Measurements from ENCODE around the gene GPANK1. TPM values are rescaled to one million over a fixed set of nuclear protein-coding genes. Genes with fewer than 3 reads are reported as not detected.

GPANK1 gene
- total and polyA plus RNA-seq, 2 of the 4 experiments (the other 2 are of a cell fraction): 6.1 to 13.8 TPM

DNA sequence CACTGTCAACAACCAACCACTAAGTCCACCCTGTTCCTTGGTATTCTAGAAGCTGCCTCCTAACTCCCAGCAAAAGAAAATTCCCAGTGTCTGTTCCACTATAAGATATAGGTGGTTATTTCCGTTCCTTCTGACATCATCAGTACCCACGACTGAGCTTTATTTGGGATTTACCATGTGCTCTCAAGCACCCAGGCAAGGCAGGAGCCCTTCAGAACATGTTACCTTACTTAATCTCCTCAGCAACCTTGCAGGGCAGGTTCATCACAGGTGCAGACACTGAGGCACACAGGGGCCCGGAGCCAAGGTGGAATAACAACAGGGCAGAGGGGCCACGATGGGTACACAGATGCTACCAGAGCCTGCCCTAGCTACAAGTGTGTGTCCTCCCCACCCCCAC lies 27.6 kb upstream of the GPANK1 start:
- TF ChIP-seq NFE2L2 (IDR thresholded peaks at IDR 0.05; ENCODE audit: low read depth, low read length) (no peak), SMC3 (IDR thresholded peaks at IDR 0.05; ENCODE audit: low read depth, low read length) (no peak), RCOR1 (IDR thresholded peaks at IDR 0.05; ENCODE audit: insufficient replicate concordance, low read length) (no peak), RFX5 (IDR thresholded peaks at IDR 0.05; ENCODE audit: low read depth, low read length) (no peak), POLR2A (IDR thresholded peaks at IDR 0.05; ENCODE audit: low read depth, low read length) (no peak), MXI1 (IDR thresholded peaks at IDR 0.05; ENCODE audit: borderline replicate concordance, low read depth, low read length) (no peak), FOS (IDR thresholded peaks at IDR 0.05; ENCODE audit: low read depth, low read length) (no peak), BHLHE40 (IDR thresholded peaks at IDR 0.05; ENCODE audit: low read depth, low read length) (no peak), CEBPB (IDR thresholded peaks at IDR 0.05; ENCODE audit: low read depth, low read length) (no peak), MAFK (IDR thresholded peaks at IDR 0.05; ENCODE audit: low read depth, low read length) (no peak), MAZ (IDR thresholded peaks at IDR 0.05; ENCODE audit: borderline replicate concordance, low read depth, low read length) (no peak), RAD21 (IDR thresholded peaks at IDR 0.05; ENCODE audit: low read length) (no peak), CHD1 (IDR thresholded peaks at IDR 0.05; ENCODE audit: low read depth, low read length) (no peak)
- TF ChIP-seq, protein P1, sequence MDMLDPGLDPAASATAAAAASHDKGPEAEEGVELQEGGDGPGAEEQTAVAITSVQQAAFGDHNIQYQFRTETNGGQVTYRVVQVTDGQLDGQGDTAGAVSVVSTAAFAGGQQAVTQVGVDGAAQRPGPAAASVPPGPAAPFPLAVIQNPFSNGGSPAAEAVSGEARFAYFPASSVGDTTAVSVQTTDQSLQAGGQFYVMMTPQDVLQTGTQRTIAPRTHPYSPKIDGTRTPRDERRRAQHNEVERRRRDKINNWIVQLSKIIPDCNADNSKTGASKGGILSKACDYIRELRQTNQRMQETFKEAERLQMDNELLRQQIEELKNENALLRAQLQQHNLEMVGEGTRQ (IDR thresholded peaks at IDR 0.05; ENCODE audit: low read depth, low read length): no peak
- TF ChIP-seq, protein P2, sequence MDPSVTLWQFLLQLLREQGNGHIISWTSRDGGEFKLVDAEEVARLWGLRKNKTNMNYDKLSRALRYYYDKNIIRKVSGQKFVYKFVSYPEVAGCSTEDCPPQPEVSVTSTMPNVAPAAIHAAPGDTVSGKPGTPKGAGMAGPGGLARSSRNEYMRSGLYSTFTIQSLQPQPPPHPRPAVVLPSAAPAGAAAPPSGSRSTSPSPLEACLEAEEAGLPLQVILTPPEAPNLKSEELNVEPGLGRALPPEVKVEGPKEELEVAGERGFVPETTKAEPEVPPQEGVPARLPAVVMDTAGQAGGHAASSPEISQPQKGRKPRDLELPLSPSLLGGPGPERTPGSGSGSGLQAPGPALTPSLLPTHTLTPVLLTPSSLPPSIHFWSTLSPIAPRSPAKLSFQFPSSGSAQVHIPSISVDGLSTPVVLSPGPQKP (IDR thresholded peaks at IDR 0.05; ENCODE audit: borderline replicate concordance, low read depth, low read length): no peak
- TF ChIP-seq, protein P3, sequence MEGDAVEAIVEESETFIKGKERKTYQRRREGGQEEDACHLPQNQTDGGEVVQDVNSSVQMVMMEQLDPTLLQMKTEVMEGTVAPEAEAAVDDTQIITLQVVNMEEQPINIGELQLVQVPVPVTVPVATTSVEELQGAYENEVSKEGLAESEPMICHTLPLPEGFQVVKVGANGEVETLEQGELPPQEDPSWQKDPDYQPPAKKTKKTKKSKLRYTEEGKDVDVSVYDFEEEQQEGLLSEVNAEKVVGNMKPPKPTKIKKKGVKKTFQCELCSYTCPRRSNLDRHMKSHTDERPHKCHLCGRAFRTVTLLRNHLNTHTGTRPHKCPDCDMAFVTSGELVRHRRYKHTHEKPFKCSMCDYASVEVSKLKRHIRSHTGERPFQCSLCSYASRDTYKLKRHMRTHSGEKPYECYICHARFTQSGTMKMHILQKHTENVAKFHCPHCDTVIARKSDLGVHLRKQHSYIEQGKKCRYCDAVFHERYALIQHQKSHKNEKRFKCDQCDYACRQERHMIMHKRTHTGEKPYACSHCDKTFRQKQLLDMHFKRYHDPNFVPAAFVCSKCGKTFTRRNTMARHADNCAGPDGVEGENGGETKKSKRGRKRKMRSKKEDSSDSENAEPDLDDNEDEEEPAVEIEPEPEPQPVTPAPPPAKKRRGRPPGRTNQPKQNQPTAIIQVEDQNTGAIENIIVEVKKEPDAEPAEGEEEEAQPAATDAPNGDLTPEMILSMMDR (conservative IDR thresholded peaks at IDR 0.05; ENCODE audit: low read depth, low read length): no peak
- Histone ChIP-seq H3K9me3 (ENCODE audit: control insufficient read depth, insufficient read depth, low read length) (no peaks in the 10 kb centered on the region), H4K91ac (ENCODE audit: insufficient read depth, low read depth, low read length) (no peak overlapping the region), H2BK15ac (ENCODE audit: low read depth, low read length) (no peak overlapping the region), H3K4me1 (ENCODE audit: control insufficient read depth, insufficient read depth, low read length) (no peaks in the 10 kb centered on the region), H3K4me3 (ENCODE audit: insufficient read depth, low read depth, low read length) (no peak overlapping the region), H4K5ac (ENCODE audit: low read depth, low read length) (no peak overlapping the region), H4K8ac (ENCODE audit: low read depth in 2 of 2, low read length in 2 of 2) (no peak overlapping the region), H3K56ac (ENCODE audit: extremely low read depth, insufficient read depth, low read length) (no peak overlapping the region), H2AFZ (replicated peaks; ENCODE audit: low read length, poor library complexity) (no peak overlapping the region), H3K79me1 (ENCODE audit: low read depth in 1 of 2, low read length in 2 of 2) (peaks cover 4 to 13% of the 10 kb centered on the region in 2 experiments; a peak in 3 of 4 replicates), H2BK5ac (ENCODE audit: low read depth, low read length, poor library complexity, severe bottlenecking) (no peak overlapping the region), H3K36me3 (ENCODE audit: control insufficient read depth, insufficient read depth, low read length) (peaks cover 71% of the 10 kb centered on the region), H2BK20ac (ENCODE audit: low read depth, low read length) (no peak overlapping the region), H3K27me3 (ENCODE audit: control insufficient read depth, insufficient read depth, low read length) (no peaks in the 10 kb centered on the region), H2AK5ac (ENCODE audit: low read depth, low read length) (no peak overlapping the region), H3K9ac (ENCODE audit: low read depth, low read length) (no peak overlapping the region), H4K20me1 (ENCODE audit: insufficient read depth, low read length) (no peaks in the 10 kb centered on the region), H2AK9ac (replicated peaks; ENCODE audit: low read depth, low read length, poor library complexity) (no peak overlapping the region), H3K4me2 (ENCODE audit: low read depth, low read length) (no peak overlapping the region), H3K18ac (ENCODE audit: low read depth, low read length) (no peak overlapping the region), H3K27ac (ENCODE audit: insufficient read depth, low read length) (no peak overlapping the region), H2BK120ac (ENCODE audit: low read depth, low read length) (no peak overlapping the region), H3K14ac (replicated peaks; ENCODE audit: low read depth, low read length) (no peak overlapping the region), H3K9me1 (ENCODE audit: insufficient read depth, low read length) (no peaks in the 10 kb centered on the region), H3K23ac (ENCODE audit: low read depth, low read length) (no peak overlapping the region), H3K4ac (ENCODE audit: low read depth, low read length) (no peak overlapping the region)
- POLR2A ChIA-PET (ENCODE audit: unreplicated experiment): no interaction called here
- CTCF ChIA-PET: no interaction called here
- no peak for DNase-seq
- ATAC-seq (ENCODE audit: low read depth): no peak
- dilution Hi-C loops (cut with HindIII; ENCODE audit: low sequenced_read_pairs, unreplicated experiment): no loop called here
- WGBS, 2 experiments (ENCODE audit: extremely low coverage in 2 of 2, insufficient read length in 1 of 2): 100% methylated on average over 1 of the region's 4 CpGs; no CpG with 5 or more reads in 1 of the 2 experiments
- BruUV-seq (replicated peaks): no TSS peak
- intact Hi-C loops (cut with micrococcal nuclease): no loop called here
- in situ Hi-C loops (cut with MboI; ENCODE audit: low sequenced_read_pairs): no loop called here

Measured in IMR-90 (cell line).